RKO (cell line): Measurements from ENCODE around the gene DCUN1D4.
"Not testable (repeated sequence)": the region's sequence is repeated elsewhere in the genome, so short reads cannot be mapped to it uniquely, and the experiment has no call there.

Experiments used
- DNase-seq: peaks from one replicate; pipeline ENCODE4 v3.0.0-alpha.2; 2016; ENCODE audit warnings: low spot score

Gene DCUN1D4

GRCh38 chr4:51855270-51855669 is 12.3 kb downstream of the DCUN1D4 start:
- no peak for DNase-seq

DNA sequence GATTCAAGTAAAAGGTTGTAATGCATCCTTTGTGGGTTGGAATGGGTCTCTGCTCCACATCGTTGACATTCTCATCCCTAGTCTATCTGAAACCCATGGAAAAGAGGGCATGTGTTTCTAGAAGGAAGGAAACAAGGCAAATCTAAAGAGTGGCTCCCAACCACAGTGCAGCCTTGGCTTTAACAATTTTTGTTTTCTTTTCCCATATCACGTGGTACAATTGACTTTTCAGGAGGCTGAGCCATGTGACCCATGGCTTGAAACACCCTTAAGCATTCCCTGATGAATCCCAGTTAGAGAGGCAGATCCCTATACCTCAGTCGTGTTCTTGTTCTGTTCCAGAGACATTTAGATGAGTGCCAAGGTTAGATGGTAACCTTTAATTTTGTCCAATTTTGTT is 12.8 kb downstream of the DCUN1D4 start:
- no peak for DNase-seq

DNA sequence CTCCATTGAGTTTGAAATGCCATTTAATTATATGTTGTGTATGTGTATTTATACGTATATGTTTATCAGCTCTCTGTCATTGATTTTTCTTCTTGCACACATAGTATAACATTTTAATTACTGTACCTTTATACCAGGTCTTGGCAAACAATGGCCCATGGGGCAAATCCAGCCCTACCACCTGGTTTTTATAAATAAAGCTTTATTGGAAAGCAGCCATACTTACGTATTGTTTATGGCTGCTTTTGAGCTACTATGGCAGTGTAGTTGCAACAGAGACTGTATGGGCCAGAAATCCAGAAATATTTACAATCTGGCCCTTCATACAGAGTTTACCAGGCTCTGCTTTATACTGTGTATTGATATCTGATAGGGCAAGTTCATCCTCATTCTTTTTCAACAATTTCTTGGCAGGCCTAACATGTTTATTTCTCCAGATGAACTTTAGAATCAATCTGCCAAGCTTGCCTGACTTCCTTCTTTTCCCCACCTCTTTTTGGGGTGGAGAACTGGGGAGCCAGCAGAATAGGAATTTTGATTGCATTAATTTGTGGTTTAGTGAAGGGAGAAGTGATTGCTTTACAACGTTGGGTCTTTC is 15.8 kb downstream of the DCUN1D4 start:
- DNase-seq, result no peak

GRCh38 chr4:51859476-51860031 is 16.6 kb downstream of the DCUN1D4 start:
- no peak for DNase-seq

DNA sequence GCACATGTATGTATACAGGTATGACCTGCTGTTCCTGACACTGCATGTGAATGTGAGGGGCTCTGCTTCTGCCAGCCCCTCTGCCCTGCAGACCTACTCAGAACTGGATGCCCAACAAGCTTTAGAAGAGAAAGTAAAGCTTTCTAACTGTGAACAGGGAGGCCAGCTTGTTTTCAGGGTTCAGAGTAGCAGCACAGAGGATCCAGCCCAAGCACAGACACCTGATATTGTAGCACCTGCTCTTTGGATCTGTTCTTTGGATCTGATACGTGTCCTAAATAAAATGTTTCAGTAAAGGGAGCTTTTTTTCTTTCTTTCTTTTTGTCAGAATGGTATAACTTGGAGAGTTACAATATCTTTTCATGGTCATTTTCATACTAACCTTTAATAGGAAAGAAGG is 19.2 kb downstream of the DCUN1D4 start:
- DNase-seq, result no peak

DNA sequence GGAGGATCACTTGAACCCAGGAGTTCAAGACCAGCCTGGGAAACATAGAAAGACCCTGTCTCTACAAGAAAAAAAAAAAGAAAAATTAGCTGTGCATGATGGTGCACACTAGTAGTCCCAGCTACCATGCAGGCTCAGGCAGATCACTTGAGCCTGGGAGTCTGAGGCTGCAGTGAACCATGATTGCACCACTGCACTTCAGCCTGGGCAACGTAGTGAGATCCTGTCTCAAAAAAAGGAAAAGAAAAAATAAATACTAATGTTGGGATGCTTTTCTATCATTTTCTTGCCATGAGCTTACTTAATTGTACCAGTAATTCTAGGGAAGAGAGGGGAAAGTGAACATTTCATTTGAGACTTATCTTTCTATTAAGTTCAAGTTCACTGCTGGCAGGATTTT is 19.8 kb downstream of the DCUN1D4 start:
- no peak for DNase-seq

DNA sequence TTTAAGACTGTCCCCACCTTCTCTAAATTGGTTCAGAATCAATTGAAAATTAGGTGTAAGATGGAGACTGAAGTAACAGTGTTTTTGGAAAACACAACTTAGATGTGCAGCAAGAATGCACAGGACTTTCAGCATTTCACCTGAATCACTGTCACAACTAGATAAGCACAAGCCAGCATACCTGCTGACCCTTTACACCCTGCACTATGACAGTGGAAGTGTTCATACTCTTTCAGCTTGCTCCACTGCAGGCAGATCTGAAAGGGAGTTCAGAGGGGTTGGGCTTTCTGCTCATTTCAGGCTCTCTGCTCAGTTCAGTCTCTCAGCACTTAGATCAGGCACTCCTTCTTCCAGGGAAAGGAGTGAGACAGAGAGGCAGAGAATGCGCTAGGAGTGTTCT is 22.8 kb downstream of the DCUN1D4 start:
- DNase-seq, result no peak

- DNase-seq, result no peak
Observed at GRCh38 chr4:51866835-51867234, 23.9 kb downstream of the DCUN1D4 start.

DNA sequence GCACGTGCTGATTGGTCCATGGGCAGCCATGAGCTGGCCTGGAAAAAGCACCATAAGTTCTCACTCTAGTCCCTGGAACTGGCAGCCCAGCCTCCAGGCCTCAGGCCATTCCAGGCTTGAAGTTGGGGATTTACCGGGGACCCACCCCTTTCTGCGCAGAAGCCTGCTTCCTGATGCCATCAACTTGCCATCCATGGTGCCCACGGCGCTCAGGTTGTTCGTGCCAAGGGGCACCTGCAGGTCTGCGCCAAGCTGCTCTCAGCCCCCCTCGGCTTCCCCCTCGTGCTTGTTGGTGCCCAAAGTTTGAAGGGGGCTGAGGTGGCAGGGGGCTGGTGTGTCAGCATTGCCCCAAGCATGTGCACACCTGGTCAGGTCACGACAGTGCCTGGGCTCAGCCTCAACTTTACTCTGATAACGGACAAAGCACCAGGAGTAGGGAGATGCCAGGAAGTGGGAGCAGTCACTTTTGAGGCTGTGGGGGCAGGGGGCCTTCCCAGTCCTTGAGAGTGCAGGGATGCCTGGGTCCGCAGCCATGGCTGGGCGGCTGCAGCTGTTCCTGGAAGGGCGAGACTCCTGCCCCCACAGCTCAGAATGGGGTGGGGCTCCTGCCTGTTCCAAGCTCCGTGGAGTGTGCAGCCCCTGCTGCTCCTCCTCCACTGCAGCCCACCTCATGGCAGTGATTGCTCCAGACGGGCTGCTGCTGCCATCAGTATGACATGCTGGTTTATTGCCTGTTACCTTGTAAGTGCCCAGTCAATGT is 24.9 kb downstream of the DCUN1D4 start:
- no peak for DNase-seq

DNA sequence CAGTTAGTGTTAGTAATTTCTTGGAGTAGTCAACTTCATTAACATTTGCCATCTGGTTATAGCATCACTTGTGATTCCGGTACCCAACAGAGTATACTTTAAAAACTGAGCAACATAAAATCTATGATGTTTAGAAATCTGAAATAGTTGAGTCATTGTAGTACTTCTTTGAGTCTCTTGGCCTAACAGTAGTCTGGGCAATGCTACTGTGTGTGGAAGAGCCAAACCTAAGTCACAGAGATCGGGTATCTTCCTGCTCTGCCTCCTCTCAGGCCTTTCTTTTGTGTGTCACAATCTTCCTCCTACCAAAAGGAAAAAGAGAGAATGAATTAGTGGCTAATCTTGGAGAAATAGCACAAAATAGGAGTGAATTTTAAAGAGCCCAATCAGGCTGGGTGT is 25.5 kb downstream of the DCUN1D4 start:
- DNase-seq, result no peak

DNA sequence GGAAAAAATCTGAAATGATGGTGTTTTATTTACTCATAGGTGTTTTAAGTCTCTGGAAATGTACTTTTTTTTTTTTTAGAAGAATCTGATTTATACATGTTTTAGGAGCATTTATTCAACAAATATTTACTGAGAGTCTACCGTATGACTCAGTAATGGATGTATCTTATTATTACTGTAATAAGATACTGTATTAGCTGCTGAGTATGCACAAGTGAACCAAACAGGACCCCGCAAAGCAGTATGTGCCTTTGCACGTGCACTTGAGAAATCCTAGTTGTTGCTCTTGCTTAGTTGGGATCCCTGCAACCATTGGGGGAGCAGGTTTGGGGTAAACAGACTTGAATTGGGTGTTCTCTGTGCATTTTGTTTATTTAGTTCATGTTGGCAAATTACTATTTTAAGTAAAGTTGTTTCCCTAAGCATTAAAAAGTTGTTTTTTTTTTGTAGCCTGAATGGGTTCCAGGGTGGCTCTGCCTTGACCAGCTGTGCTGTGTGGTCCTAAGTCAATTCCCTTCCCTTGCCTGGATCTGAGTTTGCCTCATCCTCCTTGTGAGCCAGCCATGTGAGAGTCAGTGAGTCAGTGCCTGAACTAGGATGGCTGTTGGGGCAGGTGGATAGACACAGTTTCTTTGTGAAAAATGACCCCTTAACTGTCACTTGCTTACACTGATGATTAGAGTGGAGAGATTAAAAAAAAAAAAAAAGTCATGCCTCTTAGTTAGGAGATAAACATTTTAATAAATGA is 27.7 kb downstream of the DCUN1D4 start:
- DNase-seq, result peak; percentile 15

DNA sequence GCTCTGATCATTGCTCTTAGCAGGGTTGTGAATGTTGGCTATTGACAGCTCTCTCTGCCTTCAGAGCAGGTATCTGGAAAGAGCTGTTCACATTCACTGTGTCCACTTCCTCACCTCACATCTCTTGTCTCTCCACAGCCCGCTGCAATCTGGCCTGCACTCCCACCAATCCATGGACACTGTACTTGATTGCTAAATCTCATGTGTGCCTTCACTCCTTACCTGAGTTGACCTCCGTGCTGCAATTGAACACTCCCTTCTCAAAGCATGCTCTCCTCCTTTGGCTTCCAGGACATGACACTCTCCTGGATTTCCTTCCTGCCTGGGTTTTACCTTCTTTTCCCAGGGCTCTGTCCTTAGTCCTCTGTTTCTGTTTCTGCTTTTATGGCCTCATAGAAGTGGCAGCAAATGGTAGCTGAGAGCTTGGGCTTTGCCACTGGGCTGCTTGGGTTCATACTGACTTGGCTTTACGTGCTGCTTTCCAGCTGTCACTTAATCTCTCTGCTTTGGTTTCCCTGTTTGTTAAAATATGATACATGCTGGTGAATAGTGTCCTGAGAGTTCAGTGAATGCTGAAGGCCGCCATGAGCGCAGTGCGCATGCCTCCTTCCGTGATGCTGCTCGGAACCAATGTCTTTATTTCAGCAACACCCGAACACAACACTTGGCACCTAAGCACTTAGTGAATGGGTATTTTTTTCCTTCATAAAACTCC is 29.5 kb downstream of the DCUN1D4 start:
- DNase-seq, result no peak

DNA sequence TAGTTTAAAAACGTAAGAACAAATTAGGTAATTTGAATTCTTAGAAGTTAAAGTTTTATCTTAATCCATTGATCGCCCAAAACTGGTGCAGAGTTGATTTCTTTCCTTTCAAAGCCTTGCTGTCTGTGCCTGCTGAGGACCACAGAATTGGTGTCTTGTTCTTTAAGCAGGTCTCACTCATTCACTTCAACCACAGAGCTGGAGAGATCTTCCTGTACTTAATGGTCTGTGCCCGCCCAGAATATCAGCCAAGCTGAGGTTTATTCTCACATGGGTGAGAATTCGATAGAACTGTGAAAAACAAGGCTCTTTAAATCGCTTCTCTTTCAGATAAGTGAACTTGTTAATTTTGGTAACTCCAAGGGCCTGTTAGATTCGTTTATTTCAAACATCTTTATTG is 31.6 kb downstream of the DCUN1D4 start:
- DNase-seq, result no peak

GRCh38 chr4:51878431-51878830 is 35.5 kb downstream of the DCUN1D4 start:
- DNase-seq, result no peak

DNA sequence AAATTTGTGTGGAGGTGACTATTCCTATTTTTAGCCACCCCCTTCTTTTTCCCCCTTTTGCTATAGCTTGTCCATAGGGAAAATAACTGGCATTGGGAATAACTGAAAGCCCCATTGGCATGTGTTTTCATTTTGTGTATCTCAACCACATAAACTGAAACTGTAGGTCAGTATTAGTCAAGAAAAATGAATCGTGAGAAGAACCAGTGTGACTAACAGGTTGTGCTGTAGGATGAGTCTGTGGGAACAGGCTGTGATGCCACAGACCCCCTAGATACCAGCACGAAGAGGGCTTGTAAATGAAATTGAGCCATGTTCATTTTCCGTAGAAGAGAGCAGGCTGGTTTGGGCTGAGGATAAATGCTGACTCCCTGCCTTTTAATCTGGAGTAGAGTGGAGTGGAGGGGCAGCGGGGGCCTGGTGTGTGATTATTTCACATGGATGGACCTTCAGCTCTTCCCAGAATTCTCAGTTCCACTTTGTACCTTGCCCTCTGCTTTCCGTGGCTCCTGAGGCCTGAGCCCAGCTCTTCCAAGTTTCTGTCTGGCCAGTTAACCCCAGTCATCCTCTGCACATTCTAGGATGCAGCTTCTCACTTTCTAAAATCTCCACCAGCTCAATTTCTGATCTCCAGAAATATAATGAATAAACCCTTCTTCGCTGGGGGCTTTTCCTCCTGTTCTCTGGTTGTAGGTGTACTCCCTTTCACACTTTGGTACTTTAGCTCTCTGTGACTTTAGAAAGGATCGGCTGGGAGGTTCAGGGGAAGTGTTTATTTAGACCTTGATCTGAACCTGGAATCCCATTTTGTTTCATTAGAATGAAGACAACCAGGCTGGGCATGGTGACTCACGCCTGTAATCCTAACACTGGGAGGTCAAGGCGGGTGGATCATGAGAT is 37.3 kb downstream of the DCUN1D4 start:
- DNase-seq, result peak; percentile 13

GRCh38 chr4:51884055-51884454 is 41.1 kb downstream of the DCUN1D4 start:
- DNase-seq, result no peak

- no peak for DNase-seq
Observed at GRCh38 chr4:51884606-51885005, 41.7 kb downstream of the DCUN1D4 start.

DNA sequence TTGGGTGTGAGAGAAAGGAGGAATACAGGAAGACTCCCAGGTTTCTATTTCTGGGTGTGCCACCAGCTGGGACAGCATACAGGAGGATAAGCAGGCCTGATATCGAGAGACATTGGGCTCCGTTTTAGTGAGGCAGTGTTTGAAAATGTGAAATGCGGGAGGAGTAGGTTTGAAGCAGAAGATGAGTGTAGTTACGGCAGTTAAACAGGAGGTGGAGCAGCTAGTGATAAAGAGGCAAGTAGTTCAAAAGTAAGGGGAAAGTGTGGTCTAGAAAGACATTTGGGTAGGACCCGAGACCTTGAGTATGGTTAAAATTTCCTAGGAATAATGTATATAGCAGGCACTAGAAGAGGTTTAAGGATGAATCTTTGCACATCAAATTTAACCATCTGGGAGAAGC is 42.4 kb downstream of the DCUN1D4 start:
- DNase-seq, result peak; percentile 16

DNA sequence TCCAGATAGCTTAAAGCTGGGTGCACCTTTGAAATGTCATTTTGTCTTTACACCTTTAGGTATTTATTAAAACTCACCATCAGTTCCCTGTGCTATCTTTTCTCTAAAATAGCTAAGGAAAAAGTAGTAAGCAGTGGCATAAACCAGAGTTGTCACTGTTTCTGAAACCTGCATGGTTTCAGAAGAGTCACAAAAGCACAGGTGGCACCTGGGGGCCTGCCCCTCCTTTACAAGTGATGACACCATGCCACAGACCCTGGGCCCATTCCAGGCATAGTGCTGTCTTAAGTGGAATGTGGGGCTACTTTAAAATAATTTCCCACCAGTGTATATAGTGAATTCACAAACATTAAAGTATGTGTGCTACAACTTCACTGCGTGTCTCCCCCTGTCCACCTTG is 47.8 kb downstream of the DCUN1D4 start:
- DNase-seq, result no peak

DNA sequence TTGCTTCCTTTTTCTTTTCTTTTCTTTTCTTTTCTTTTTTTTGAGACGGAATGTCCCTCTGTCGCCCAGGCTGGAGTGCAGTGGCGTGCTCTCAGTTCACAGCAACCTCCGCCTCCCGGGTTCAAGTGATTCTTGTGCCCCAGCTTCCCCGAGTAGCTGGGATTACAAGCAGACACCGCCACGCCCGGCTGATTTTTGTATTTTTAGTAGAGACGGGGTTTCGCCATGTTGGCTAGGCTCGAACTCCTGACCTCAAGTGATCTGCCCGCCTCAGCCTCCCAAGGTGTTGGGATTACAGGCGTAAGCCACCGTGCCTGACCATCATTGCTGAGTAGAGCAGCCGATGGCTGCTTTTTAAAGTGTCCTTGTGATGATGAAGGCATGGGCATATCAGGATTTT is 50.4 kb downstream of the DCUN1D4 start:
- not testable (repeated sequence) for DNase-seq

GRCh38 chr4:51894059-51894645 is 51.2 kb downstream of the DCUN1D4 start:
- DNase-seq, result no peak
